Stimulated activated CD4-positive, alpha-beta T cell treated with anti-CD3 and anti-CD28 coated beads, Interleukin-12 subunit alpha, Interleukin-12 subunit beta, amount 100 ng/mL, for 48 hours (primary cell): ENCODE measurements around the gene SAE1.
A peak's percentile ranks its signal among the peaks of the same experiment; 100 is the strongest.

ENCODE experiments used
- DNase-seq, 3 donors: peaks; one replicate each; pipeline ENCODE4 v3.0.0-alpha.2; 2020; ENCODE audit warnings: low read depth in 2 of 3, low spot score in 1 of 3

The SAE1 gene

GRCh38 chr19:47158367-47158791, 27.7 kb downstream of the SAE1 start:
- DNase-seq, result no peak

GRCh38 chr19:47158879-47159503, 28.4 kb downstream of the SAE1 start:
- DNase-seq, result peak in 1 of 3 donors; percentile 22

- DNase-seq, result no peak
Observed at GRCh38 chr19:47161876-47162489, 31.3 kb downstream of the SAE1 start.

GRCh38 chr19:47168065-47168464, 37.4 kb downstream of the SAE1 start:
- DNase-seq, result no peak

GRCh38 chr19:47172666-47173455, 42.2 kb downstream of the SAE1 start:
- DNase-seq, result no peak

GRCh38 chr19:47176071-47176626, 45.5 kb downstream of the SAE1 start:
- DNase-seq, result no peak

- peak in 2 of 3 donors; percentile 20 to 34 for DNase-seq
Observed at GRCh38 chr19:47176627-47177090, 46.0 kb downstream of the SAE1 start.

- DNase-seq, result no peak
Observed at GRCh38 chr19:47179653-47180310, 49.1 kb downstream of the SAE1 start.

GRCh38 chr19:47183601-47184000, 53.0 kb downstream of the SAE1 start:
- no peak for DNase-seq

- DNase-seq, result peak; percentile 74 to 86 (median 83)
Observed at GRCh38 chr19:47186446-47187334, 56.1 kb downstream of the SAE1 start.

GRCh38 chr19:47187335-47187655, 56.7 kb downstream of the SAE1 start:
- DNase-seq, result no peak

- no peak for DNase-seq
Observed at GRCh38 chr19:47187797-47188196, 57.2 kb downstream of the SAE1 start.

- no peak for DNase-seq
Observed at GRCh38 chr19:47188507-47189033, 57.9 kb downstream of the SAE1 start.

- peak; percentile 44 to 53 (median 49) for DNase-seq
Observed at GRCh38 chr19:47190167-47190727, 59.6 kb downstream of the SAE1 start.

GRCh38 chr19:47195434-47195833, 64.8 kb downstream of the SAE1 start:
- no peak for DNase-seq

GRCh38 chr19:47197141-47197540, 66.5 kb downstream of the SAE1 start:
- no peak for DNase-seq

GRCh38 chr19:47200530-47200929, 69.9 kb downstream of the SAE1 start:
- DNase-seq, result no peak

GRCh38 chr19:47203254-47203653, 72.6 kb downstream of the SAE1 start:
- no peak for DNase-seq

- DNase-seq, result no peak
Observed at GRCh38 chr19:47209319-47210179, 78.9 kb downstream of the SAE1 start.
